Endothelial cell of umbilical vein (primary cell): ENCODE measurements around the gene MBLAC1. TPM values are rescaled to one million over a fixed set of nuclear protein-coding genes. Genes with fewer than 3 reads are reported as not detected.

Experiments used
- BruUV-seq: library from RNA; stranded (reverse); fragments of 400-500 nt; replicated peaks from 2 replicates; lab custom pipeline; 2021; lab: Mats Ljungman, UMichigan
- CTCF ChIA-PET: fragments of 300-600, 350-600 bp; sonication (Branson Sonifier 250); formaldehyde crosslinking; loops from one replicate; lab custom pipeline; 2021; ENCODE audit warnings: antibody characterized with exemption, inconsistent platforms; lab: Charles Lee
- POLR2A ChIA-PET: fragments of 300-600, 350-600 bp; sonication (Branson Sonifier 250); formaldehyde crosslinking; loops from one replicate; lab custom pipeline; 2021; ENCODE audit warnings: antibody characterized with exemption, inconsistent platforms; lab: Charles Lee
- DNase-seq: peaks from one replicate; pipeline ENCODE4 v3.0.0-alpha.2; 2011; ENCODE audit warnings: low read depth, low spot score
- FAIRE-seq: peaks from 2 replicates; lab custom pipeline; 2011; peaks lifted over from hg19 to GRCh38; lab: Jason Lieb, UNC
- H2AFZ ChIP-seq: 2 replicates; pipeline ENCODE4 v1.6.0; 2012; ENCODE audit warnings: low read depth, low read length, control low read depth, inconsistent platforms
- H3K27ac ChIP-seq: 2 replicates; pipeline ENCODE4 v1.5.1; 2011; ENCODE audit warnings: low read depth, mild to moderate bottlenecking, control low read depth, low read length, moderate library complexity; ENCODE audit not compliant: insufficient read depth
- H3K27me3 ChIP-seq, 2 experiments: 2 replicates each; pipeline versions ENCODE4 v1.6.0 to v1.6.1; 2011; ENCODE audit warnings: low read length in 2 of 2, mixed read lengths in 1 of 2; ENCODE audit not compliant: control insufficient read depth in 2 of 2, insufficient read depth in 2 of 2
- H3K36me3 ChIP-seq, 2 experiments: 2 replicates in 1 of 2; 3 replicates in 1 of 2; pipeline ENCODE4 v1.5.1; 2011; ENCODE audit warnings: low read length in 2 of 2, mild to moderate bottlenecking in 1 of 2, moderate library complexity in 1 of 2; ENCODE audit not compliant: control insufficient read depth in 2 of 2, insufficient read depth in 2 of 2; ENCODE audit errors: extremely low read depth in 1 of 2
- H3K4me1 ChIP-seq: 3 replicates; pipeline ENCODE4 v1.5.1; 2011; ENCODE audit warnings: mild to moderate bottlenecking, low read length; ENCODE audit not compliant: control insufficient read depth, insufficient read depth; ENCODE audit errors: extremely low read depth
- H3K4me2 ChIP-seq: 2 replicates; pipeline ENCODE4 v1.6.1; 2011; ENCODE audit warnings: low read length, control low read depth, mixed read lengths; ENCODE audit not compliant: insufficient read depth
- H3K4me3 ChIP-seq, 3 experiments: fragments of 200-600 bp in 1 of 3; sonication (generic), shearing (Covaris generic) in 1 of 3; replicated peaks in 1 of 3; 2 replicates each; pipeline ENCODE4 v1.5.1; 2011 to 2016; ENCODE audit warnings: control low read depth in 3 of 3, low read length in 3 of 3, mild to moderate bottlenecking in 2 of 3, inconsistent platforms in 1 of 3, low read depth in 1 of 3, moderate library complexity in 1 of 3; ENCODE audit not compliant: insufficient read depth in 1 of 3
- H3K79me2 ChIP-seq: 2 replicates; pipeline ENCODE4 v1.6.0; 2012; ENCODE audit warnings: low read length, inconsistent platforms; ENCODE audit not compliant: control insufficient read depth, insufficient read depth
- H3K9ac ChIP-seq: replicated peaks from 2 replicates; pipeline ENCODE3; 2011; ENCODE audit warnings: low read length, control low read depth; ENCODE audit not compliant: insufficient read depth; ENCODE audit errors: extremely low read depth
- H3K9me1 ChIP-seq: replicated peaks from 3 replicates; pipeline ENCODE4 v1.6.0; 2011; ENCODE audit warnings: mild to moderate bottlenecking, low read length; ENCODE audit not compliant: control insufficient read depth, insufficient read depth; ENCODE audit errors: extremely low read depth
- H3K9me3 ChIP-seq: replicated peaks from 2 replicates; pipeline ENCODE4 v1.5.1; 2012; ENCODE audit warnings: low read length, inconsistent platforms; ENCODE audit not compliant: control insufficient read depth, insufficient read depth
- H4K20me1 ChIP-seq: replicated peaks from 2 replicates; pipeline ENCODE3; 2011; ENCODE audit warnings: mild to moderate bottlenecking, low read length; ENCODE audit not compliant: control insufficient read depth, insufficient read depth; ENCODE audit errors: extremely low read depth
- EZH2 ChIP-seq: IDR thresholded peaks from 2 replicates; pipeline ENCODE4 v1.6.1; 2012; ENCODE audit warnings: borderline replicate concordance, low read depth, mild to moderate bottlenecking, moderate library complexity, low read length, inconsistent platforms; ENCODE audit not compliant: severe bottlenecking
- GATA2 ChIP-seq: IDR thresholded peaks from 2 replicates; pipeline ENCODE4 v1.7.0; 2011; ENCODE audit warnings: low read depth, mild to moderate bottlenecking, moderate library complexity, mixed read lengths, low read length; ENCODE audit not compliant: insufficient read length, insufficient read depth
- POLR2AphosphoS5 ChIP-seq: IDR thresholded peaks from 2 replicates; pipeline ENCODE4 v1.6.1; 2012; ENCODE audit warnings: low read depth, mild to moderate bottlenecking, control low read depth, low read length, moderate library complexity; ENCODE audit not compliant: insufficient read depth
- dilution Hi-C: fragments of 300-500 bp; cut with MboI; formaldehyde crosslinking; loops from one replicate; pipeline ENCODE4 v1.15.0; 2019; ENCODE audit warnings: low sequenced_read_pairs; ENCODE audit not compliant: extremely low pct_ligation_motif_present
- intact Hi-C: fragments of 100-400 bp; cut with micrococcal nuclease; formaldehyde crosslinking; loops from one replicate; pipeline ENCODE4 v1.10.0; 2022
- polyA plus RNA-seq, 4 experiments: library from polyadenylated mRNA; depleted of rRNA in 3 of 4; stranded (reverse) in 3 of 4; unstranded in 1 of 4; fragments of >200 nt; gene quantifications; 2 replicates each; pipeline versions ENCODE4 v1.2.1 to v1.2.3, GENCODE V29; 2011 to 2012; ENCODE audit warnings: missing spikeins in 1 of 4
- total RNA-seq: library from RNA; stranded (reverse); gene quantifications from 2 replicates; pipeline ENCODE4 v1.2.3, GENCODE V29; 2021

The MBLAC1 gene
- total and polyA plus RNA-seq, 2 donors (not counting 3 experiments of a cell fraction or from before 2014, with no cell fraction given), result 1.8 to 2.1 TPM

- Histone ChIP-seq H3K9me1 (no peaks in the 10 kb centered on the region), H3K4me2 (no peak overlapping the region), H3K4me3 (no peak overlapping the region), H3K4me1 (peaks cover 19% of the 10 kb centered on the region), H3K27ac (peak overlapping the region; percentile 25), H2AFZ (no peak overlapping the region), H4K20me1 (no peaks in the 10 kb centered on the region), H3K27me3 (no peaks in the 10 kb centered on the region), H3K36me3 (peaks cover 46 to 52% of the 10 kb centered on the region in 2 experiments), H3K9me3 (no peaks in the 10 kb centered on the region), H3K9ac (no peak overlapping the region), H3K79me2 (peaks cover 39% of the 10 kb centered on the region)
- BruUV-seq, result no TSS peak
- CTCF ChIA-PET, result no interaction called here
- POLR2A ChIA-PET, result no interaction called here
- intact Hi-C loops, result no loop called here
- FAIRE-seq, result no peak
- dilution Hi-C loops, result no loop called here
- TF ChIP-seq POLR2AphosphoS5 (peak; percentile 4), GATA2 (no peak)
- no peak for DNase-seq
Measured at GRCh38 chr7:100093498-100093897, 33.3 kb upstream of the MBLAC1 start.

GRCh38 chr7:100093925-100094486 is 32.8 kb upstream of the MBLAC1 start:
- intact Hi-C loops (no loop called here), dilution Hi-C loops (no loop called here)
- Histone ChIP-seq H3K27ac (no peak overlapping the region), H3K4me1 (peaks cover 20% of the 10 kb centered on the region), H2AFZ (no peak overlapping the region), H3K4me3 (no peak overlapping the region), H3K36me3 (peaks cover 51 to 57% of the 10 kb centered on the region in 2 experiments), H3K79me2 (peaks cover 42% of the 10 kb centered on the region), H3K9ac (no peak overlapping the region), H3K9me3 (no peaks in the 10 kb centered on the region), H3K4me2 (no peak overlapping the region), H3K9me1 (no peaks in the 10 kb centered on the region), H4K20me1 (no peaks in the 10 kb centered on the region), H3K27me3 (no peaks in the 10 kb centered on the region)
- no peak for FAIRE-seq
- POLR2A ChIA-PET, result no interaction called here
- DNase-seq, result no peak
- CTCF ChIA-PET, result no interaction called here
- BruUV-seq, result no TSS peak
- no peak for TF ChIP-seq EZH2
- TF ChIP-seq POLR2AphosphoS5, result peak; percentile 23
